KOPT-K1 (cell line): ENCODE data around the gene XIRP1.

Experiments
- H3K27ac ChIP-seq: fragments of 200-600 bp; sonication (generic); 2 replicates; pipeline ENCODE4 v1.5.1; 2016; ENCODE audit warnings: antibody characterized with exemption, mild to moderate bottlenecking, low read depth, low read length; ENCODE audit not compliant: poor library complexity, severe bottlenecking
- H3K36me3 ChIP-seq: fragments of 200-600 bp; sonication (generic); 2 replicates; pipeline ENCODE4 v1.5.1; 2017; ENCODE audit warnings: antibody characterized with exemption, mild to moderate bottlenecking, low read length, moderate library complexity; ENCODE audit not compliant: insufficient read depth
- H3K9me3 ChIP-seq: fragments of 200-600 bp; sonication (generic); 2 replicates; pipeline ENCODE4 v1.5.1; 2017; ENCODE audit warnings: antibody characterized with exemption, low read length, mild to moderate bottlenecking; ENCODE audit not compliant: insufficient read depth, poor library complexity, severe bottlenecking

The XIRP1 gene

DNA sequence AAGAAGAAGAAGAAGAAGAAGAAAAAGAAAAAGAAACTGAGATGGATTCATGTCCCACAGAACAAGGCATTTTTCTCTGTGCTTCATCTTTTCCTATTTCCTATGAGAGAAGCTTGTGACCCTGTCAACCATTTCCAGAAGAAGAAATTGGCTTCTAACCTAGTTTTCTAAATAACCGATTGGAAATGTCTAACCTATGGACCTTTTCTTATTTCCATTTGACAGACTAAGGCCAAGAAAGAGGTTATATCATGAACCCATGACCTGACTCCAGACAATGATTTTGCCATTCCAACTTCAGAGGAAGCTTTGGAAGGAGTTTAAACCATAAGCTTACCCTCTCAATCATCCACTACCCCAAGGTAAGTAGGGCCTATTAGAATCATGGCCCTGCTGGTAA is 22.7 kb downstream of the XIRP1 start:
- Histone ChIP-seq H3K36me3 (no peaks in the 10 kb centered on the region), H3K9me3 (no peaks in the 10 kb centered on the region), H3K27ac (no peak overlapping the region)

DNA sequence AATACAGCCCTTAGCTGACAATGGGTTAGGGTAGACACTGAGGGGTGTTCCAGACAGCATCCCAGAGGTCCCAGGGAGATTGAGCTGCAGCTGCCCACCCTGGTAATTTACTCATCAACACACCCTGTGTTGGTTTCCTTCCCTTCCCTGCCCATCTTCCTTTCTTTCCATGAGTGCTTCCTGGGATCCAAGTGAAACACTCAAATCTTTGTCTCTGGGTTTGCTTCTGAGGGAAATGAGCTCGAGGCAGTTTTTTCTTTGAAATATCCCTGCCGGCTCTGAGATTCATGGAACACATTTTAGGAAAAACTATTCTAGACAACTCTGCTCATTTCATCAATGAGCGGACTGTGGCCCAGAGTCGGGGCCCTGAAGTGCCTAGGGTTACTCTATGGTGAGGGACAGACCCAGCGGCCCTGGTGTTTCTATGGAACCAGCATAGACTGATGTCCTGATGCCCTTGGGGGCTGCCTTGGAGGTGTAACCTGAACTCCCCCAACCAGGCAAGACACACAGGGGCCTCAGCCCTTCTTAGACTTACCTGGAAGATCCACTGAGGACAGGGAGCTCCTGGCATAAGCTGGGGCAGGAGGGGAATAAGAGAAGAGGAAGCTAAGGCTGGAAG is 24.1 kb downstream of the XIRP1 start:
- no peaks in the 10 kb centered on the region for H3K36me3 ChIP-seq
- no peak overlapping the region for H3K27ac ChIP-seq
- no peaks in the 10 kb centered on the region for H3K9me3 ChIP-seq

DNA sequence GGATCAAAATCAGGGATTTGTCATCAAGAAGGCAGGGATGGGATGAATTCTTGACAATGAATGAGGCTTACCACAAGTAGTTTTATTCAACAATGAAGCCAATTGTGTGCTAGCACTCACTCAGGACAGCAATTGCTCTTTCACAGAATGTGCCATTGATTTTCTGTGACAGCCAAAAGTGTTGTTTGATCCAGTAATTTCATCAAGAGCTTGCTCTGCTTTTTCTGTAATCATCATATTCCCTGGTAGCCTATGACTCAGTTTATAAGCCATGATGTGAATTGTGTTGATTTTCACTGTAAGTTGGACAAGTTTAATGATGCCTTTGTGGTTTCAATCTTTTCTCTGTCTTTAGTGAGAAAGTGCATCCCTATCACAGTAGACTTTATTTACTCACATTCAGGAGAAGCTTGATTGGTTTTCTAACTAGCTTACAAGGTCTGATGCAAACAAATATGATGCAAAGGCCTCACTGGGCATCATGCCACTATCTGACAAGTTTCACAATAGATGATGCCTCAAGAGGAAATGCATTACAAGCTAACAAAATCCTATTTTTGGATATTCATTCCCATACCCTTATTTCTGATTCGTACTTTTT is 25.4 kb downstream of the XIRP1 start:
- Histone ChIP-seq H3K9me3 (no peaks in the 10 kb centered on the region), H3K36me3 (no peaks in the 10 kb centered on the region), H3K27ac (no peak overlapping the region)

DNA sequence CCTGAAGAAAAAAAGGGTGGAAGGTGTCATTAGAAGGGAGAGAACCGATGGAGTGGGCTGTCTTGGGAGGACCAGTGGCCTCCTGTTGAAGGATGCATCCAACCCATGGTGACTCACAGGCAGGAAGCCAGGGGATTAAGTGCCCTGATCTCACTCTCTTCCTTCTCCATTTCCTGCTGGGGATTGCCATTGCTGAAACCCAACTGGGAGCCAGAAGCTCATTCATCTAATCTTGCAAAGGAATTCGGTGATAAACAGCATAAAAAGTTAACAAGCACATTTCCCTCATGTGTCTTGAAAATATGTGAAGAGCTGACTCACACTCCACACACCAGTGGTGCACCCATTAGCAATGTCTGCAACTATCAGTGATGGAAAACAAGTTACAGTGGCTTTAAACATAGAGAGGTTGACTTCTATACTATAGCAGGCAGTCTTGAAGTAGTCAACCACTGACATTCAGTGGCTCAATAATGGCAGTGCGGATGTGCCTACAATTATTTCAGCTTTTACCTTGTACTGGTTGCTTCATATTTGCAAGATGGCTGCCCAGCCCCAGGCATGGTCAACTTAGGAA is 26.2 kb downstream of the XIRP1 start:
- Histone ChIP-seq H3K9me3 (no peaks in the 10 kb centered on the region), H3K36me3 (no peaks in the 10 kb centered on the region), H3K27ac (no peak overlapping the region)

DNA sequence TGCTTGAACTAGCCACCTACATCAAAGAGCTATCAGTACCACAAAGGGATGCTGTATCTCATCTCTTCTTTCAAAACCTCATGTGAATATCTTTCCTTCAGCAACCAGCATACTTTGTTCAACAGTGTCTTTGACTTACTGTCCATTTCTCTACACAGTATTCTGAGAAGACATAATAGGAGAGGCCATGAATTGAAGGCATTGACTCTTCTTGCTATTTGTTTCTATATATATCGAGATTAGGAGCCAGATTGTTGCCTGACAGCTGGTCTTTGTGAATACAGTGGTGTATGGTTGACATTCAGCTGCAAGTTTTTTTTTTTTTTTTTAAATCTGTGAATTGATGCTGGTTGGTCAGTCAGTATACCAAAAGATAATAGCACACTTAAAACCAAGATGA is 26.9 kb downstream of the XIRP1 start:
- H3K9me3 ChIP-seq = no peaks in the 10 kb centered on the region
- no peak overlapping the region for H3K27ac ChIP-seq
- H3K36me3 ChIP-seq = no peaks in the 10 kb centered on the region

DNA sequence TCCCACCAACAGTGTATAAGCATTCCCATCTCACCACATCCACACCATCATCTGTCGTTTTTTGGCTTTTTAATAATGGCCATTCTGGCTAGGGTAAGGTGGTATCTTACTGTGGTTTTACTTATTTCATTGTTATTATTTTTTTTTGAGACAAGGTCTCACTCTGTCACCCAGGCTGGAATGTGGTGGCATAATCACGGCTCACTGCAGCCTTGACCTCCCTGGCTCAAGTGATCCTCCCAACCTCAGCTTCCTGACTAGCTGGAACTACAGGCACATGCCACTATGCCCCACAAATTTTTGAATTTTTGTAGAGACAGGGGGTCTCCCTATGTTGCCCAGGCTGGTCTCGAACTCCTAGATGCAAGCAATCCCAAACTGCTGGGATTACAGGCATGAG is 28.0 kb downstream of the XIRP1 start:
- Histone ChIP-seq H3K9me3 (no peaks in the 10 kb centered on the region), H3K36me3 (no peaks in the 10 kb centered on the region), H3K27ac (no peak overlapping the region)

DNA sequence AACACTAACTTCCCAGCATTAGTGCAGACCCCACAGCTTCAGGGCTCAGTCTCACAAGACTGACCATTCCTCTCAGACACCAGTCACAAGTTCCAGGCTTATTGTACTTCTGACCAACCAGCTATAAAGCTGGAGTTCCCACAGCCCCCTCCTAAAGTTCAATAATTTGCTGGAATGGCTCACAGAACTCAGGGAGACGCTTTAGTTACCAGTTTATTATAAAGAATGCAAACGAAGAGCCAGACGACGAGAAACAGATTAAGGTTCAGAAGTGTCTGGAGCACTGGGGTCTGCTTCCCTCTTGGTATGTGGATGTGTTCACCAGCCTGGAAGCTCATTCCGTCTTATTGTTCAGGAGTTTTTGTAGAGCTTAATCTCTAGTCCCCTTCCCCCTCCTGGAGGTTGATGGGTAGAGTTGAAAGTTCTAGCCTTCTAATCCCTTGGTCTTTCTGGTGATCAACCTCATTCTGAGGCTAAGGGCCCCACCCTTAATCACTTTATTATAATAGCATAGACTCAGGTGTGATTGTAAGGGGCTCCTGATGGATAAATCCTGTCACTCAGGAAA is 34.2 kb downstream of the XIRP1 start:
- H3K36me3 ChIP-seq = no peaks in the 10 kb centered on the region
- H3K27ac ChIP-seq = no peak overlapping the region
- H3K9me3 ChIP-seq = no peaks in the 10 kb centered on the region

DNA sequence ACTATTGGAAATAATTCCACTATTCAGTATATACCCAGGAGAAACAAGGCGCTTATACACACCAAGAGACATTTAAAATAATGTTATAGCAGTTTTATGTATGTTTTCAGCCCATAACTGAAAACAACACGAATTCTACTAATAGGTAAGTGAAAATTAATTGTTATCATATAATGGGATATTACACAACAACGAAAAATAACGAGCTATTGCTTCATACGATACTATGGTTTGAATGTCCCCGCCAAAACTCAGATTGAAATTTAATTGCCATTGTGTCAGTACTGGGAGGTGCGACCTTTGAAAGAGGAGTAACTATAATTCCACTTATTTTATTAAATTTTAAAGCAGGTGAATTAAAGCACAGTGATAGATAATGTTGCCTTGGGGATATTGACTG is 35.0 kb downstream of the XIRP1 start:
- no peaks in the 10 kb centered on the region for H3K9me3 ChIP-seq
- no peak overlapping the region for H3K27ac ChIP-seq

DNA sequence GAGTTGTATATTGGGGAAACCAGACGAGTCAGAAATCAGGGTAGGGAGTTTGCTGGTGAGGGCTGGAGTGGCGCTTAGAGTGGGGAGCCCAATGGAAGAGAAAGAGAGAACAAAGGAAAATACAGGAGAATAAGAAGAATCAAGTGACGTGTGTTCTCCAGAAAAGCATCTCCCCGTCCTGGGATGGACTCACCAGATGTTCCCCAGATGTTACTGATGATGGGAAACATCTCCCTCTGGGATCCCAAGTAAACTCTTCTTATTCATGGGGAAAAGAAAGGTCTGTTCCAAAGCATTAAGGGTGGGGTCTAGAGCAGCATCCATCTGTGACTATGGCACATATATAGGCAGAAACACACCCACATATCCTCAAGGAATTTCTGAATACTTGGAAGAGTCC is 36.0 kb downstream of the XIRP1 start:
- H3K27ac ChIP-seq = no peak overlapping the region
- no peaks in the 10 kb centered on the region for H3K9me3 ChIP-seq
- H3K36me3 ChIP-seq = no peaks in the 10 kb centered on the region

More for the DNA sequence above, 35.0 kb downstream of the XIRP1 start:
- no peaks in the 10 kb centered on the region for H3K36me3 ChIP-seq

DNA sequence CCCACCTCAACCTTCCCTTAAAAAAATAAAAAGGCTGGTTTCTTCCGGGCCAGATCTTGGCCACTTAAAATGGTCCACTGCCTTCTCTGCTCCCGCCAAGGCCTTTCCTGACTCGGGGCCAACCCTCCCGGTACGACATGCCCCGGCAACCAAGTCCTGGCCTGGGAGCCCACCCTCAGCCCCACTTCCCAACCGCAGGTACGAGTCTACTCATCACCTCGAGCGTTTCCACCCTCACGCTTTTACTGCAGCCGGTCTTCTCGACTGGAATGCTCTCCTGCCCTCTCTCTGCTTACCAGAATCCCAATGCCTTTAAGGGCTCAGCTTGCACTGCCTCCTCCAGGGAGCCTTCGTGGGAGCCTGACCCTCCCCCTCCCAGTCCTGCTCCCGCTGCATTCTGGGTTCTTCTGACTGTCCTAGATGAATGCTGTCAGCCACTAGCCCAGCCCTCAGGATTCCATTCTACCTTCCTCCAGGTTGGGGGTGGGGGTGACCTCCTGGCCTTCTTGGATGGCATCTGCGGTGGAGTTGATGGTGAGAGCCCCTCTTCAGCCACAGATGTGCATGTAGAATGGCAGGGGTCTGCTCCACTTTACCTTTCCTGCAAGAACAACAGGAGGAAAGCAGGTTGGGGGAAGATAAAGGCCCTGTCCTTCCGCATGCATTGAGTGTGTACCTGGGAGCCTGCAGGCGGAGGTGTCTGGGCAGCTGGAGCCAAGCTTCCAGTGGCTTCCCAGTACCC is 37.9 kb downstream of the XIRP1 start:
- Histone ChIP-seq H3K36me3 (no peaks in the 10 kb centered on the region), H3K9me3 (no peaks in the 10 kb centered on the region), H3K27ac (no peak overlapping the region)

DNA sequence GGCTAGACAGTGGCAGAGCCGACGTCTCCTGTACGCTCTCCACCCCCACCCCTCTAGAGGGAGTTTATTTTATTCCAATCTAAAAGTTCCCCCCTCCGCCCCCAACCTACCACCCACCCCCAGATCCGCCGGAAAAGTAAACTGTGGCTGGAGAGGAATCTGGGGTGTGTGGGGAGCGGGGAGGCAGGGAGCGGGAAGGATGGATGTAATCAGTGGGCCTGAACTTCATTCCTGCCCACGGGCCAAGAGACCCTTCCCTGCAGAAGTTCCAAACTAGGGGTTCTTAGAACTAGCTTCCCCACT is 38.5 kb downstream of the XIRP1 start:
- Histone ChIP-seq H3K9me3 (no peaks in the 10 kb centered on the region), H3K27ac (no peak overlapping the region), H3K36me3 (no peaks in the 10 kb centered on the region)

DNA sequence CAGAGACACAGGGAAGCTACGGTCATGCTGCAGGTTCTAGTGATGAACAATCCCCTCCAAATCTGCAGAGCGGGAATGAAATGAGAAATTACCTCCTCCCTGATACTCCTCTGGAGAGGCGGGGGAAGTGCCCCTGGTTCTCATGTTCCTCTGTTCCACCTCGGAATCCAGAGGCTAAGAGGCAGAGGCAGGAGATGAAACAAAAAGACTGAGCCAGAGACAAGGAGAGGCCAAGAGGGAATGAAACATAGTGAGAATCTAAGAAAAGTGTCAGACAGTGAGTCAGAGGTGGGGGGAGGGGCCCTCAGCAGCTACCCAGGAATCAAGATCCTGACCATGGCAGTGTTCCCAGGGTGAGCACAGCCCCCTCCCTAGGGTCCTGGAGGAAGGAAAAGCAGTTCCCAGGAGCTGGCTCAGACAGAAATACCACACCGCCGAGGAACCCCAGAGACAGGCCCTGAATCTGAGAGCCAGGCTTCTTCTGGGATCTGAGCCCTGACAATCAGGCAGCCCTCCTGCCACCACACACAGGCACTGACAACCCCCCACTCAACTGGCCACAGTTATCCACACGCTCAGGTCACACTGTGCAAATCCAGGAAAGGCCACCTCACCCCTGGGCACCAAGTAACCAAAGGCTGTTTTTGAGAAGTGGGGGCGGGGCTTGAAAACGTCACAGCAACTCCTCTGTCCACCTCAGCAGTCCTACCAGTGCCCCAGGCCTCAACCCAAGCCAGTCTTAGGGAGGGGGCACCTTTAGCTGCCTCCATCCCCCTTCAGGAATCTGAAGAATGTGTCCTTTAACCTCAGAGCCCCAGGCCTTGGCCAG is 41.4 kb downstream of the XIRP1 start:
- H3K27ac ChIP-seq = no peak overlapping the region
- H3K9me3 ChIP-seq = no peaks in the 10 kb centered on the region
- H3K36me3 ChIP-seq = 0 out of 2 replicates have a peak, but pooled peaks cover 3% of the 10 kb centered on the region

DNA sequence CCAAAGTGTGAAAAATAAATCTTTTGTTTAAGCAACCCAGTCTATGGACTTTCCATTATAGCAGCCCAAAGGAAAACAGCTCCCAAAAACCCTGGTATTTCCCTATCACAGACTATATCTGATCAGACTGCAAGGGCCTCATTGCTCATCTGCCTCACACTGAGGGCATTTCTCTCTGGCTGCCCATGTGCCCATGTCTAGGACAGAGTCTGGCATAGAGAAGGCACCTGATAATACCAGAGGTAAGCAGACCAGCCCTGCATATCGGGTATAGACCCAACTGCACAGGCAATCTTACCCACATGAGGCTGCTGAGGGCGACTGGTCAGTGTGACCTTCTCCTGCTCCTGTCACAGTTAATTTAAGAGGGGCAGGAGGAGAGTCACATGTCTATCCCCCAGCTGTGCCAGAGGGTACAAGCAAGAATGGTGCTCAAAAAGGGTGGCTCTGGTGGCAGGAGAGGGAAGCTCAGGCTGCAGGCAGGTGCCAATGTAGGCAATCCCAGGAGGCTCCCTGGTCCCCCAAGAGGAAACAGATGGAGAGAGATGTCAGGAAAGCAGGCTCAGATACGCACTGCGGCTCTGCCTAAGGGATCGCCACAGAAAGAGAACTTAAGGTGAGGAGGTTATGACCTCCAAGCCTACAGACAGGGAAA is 42.1 kb downstream of the XIRP1 start:
- H3K9me3 ChIP-seq = no peaks in the 10 kb centered on the region
- H3K36me3 ChIP-seq = peaks cover 8% of the 10 kb centered on the region
- H3K27ac ChIP-seq = no peak overlapping the region

DNA sequence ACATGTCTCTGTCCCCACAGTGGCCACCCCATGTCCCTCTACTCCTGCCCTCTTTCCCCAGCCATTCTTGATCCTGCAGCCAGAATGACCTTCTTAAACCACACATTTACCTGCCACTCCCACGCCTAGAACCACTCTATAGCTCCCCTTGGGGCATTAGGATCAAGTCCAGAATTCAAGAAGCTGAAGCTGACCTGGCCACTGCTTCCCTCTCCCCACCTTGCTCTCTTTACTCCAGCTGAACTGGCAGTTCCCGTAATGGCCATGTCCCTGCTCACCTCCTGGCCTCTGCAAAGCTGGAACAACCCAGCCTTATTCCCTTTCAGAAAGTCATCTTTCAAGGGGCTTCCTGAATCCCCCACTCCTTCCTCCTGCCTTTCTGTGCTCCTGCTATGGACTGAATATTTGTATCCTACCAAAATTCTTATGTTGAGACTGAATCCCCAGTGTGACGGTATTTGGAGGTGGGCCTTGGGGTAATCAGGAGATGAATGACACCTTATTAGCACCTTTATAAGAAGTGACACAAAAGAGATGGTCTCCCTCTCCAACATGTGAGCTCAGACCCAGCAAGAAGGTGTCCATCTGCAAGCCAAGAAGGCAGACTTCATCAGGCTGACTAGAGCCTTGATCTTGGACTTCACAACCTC is 42.8 kb downstream of the XIRP1 start:
- no peaks in the 10 kb centered on the region for H3K9me3 ChIP-seq
- peaks cover 13% of the 10 kb centered on the region for H3K36me3 ChIP-seq
- H3K27ac ChIP-seq = no peak overlapping the region
